HG03439 (cell line): ENCODE data around the gene CCDC80.

Experiments
- ATAC-seq: cut with Tn5 transposase; IDR thresholded peaks from one replicate; pipeline ENCODE4 v1.9.1; 2021; ENCODE audit warnings: mild to moderate bottlenecking, moderate library complexity; ENCODE audit not compliant: unreplicated experiment

The CCDC80 gene

GRCh38 chr3:112634786-112635541 is 6.0 kb downstream of the CCDC80 start:
- ATAC-seq: no peak

DNA sequence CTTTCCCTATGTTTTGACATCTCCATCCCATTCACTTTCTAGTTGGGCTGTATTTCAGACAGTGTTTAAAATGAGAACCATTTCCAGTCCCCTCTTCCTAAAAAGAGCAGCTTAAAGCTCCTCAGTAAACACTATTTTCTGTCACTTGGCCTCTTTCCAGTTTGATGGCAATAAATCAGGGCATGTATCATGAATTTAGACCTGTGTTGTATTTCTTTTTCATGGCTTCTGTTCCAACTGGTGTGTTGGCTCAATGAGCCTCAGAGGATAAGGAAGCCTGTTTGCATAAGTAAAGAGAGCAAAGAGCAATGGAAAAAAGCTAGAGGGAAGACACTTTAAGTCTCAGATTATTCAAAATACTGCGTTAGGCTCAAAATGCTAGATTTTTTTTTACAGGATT is 7.2 kb downstream of the CCDC80 start:
- no peak for ATAC-seq

GRCh38 chr3:112633191-112633590 is 7.8 kb downstream of the CCDC80 start:
- no peak for ATAC-seq

- no peak for ATAC-seq
Measured at GRCh38 chr3:112632596-112632995, 8.3 kb downstream of the CCDC80 start.

- no peak for ATAC-seq
Measured at GRCh38 chr3:112631257-112631656, 9.7 kb downstream of the CCDC80 start.

DNA sequence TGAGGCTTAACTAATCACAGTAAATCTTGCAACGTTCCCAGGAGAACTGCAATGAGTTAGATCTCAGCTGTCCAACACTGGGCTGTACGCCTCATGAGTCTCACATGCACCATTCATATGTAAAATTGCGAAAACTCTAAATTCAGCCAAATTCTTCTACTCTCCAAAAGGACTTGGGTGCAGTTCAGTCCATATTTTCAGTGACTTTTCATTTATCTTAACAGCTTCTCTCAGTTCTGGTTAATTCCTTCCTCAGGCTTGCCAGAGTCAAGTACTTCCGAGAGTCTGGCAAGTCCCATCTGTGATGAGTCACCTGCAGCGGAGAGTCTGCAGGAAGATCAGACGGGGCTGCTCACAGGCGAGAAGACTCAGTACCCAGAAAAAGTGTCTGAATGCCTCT is 11.5 kb downstream of the CCDC80 start:
- ATAC-seq: no peak

DNA sequence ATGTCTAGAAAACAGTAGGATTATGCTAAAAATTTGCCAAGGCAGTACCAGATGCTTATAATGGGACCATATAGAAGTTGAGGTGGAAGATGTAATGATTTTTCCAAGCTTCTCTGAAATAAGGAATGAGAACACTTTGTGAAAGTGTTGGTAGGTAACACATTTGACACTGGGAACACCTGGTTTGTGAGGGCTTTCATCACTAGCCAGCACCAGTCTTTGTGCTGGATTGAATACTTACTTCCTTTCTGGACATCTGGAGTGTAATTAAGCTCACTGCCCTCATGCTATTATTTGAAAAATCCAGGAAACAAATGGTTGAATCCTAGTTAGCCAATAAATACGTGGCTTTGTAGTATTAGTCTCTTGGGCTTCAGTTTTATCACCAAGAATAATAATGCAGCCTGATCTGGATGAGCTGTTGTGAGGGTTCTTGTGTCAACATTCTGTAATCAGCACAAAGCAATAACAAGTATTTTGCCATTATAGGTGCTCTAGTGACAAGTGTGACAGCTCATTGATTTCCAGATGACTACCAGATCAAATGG is 12.9 kb downstream of the CCDC80 start:
- ATAC-seq: no peak

GRCh38 chr3:112627419-112627818 is 13.5 kb downstream of the CCDC80 start:
- no peak for ATAC-seq

DNA sequence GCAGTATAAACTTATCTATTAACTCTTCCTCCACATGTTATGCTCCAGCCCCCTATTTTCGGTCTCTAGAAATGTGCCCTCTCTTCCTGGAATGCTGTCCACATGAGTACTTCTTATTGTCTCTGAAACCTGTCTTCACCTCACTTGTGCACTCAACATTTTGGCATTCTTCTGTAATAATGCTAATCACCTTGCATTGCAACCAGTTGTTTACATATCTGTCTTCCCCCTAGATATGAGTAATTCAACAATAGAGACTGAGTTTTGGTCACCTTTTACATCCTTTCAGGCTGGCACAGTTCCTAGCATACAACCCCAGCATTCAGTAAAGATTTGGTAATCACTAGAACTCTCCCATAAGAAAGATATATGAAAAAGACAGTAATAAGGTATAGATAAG is 17.2 kb downstream of the CCDC80 start:
- ATAC-seq: no peak

GRCh38 chr3:112623213-112623612 is 17.7 kb downstream of the CCDC80 start:
- ATAC-seq: no peak

GRCh38 chr3:112619295-112619694 is 21.6 kb downstream of the CCDC80 start:
- no peak for ATAC-seq

DNA sequence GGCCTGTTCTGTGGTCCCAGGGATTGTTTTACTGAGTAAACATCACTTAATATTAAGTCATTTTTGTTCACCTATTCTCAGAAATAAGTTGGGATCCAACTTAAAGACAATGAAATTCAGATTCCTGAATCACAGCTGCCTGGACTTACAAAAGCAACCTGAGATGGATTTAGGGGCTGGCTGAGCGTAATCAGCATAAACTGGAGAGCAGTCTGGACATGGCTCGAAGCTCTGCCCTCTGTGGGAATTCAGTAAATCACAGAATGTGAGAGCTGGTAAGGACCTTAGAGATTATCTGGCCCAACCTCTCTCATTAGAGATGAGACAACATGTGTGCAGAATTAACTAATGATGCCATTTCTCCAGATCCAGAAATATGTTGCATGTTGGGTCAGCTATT is 23.7 kb downstream of the CCDC80 start:
- ATAC-seq: no peak

DNA sequence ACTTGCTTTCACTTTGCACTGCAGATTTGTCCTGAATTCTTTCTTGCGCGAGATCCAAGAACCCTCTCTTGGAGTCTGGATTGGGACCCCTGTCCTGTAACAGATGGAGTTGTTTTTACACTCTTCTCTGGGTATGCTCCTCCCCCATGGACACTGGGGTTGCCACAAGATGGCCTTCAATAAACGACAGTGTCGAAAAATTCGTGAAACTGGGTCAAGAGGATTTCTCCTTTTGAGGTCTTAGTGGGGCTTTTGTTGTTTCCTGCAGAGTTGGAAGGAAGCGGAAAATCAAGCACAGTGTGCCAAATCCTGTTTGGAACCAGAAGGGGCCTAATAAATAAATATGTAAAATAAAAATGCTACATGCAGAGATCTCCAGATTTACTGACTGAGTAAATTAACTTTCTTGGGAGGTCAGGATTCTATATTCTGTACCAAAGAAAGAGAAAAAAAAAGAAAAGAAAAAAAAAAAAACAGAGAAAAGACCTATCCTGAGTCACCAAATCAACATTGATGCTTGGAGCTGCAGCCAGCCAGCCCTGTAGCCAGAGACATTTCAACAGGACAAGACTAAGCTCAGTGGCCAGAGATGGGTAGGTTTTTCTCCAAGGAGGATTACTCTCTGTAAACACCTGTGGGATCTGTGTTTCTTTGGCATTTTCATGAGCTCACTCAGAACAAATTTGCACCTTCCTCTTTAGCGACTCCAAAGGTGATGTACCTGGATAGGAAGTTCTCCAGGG is 24.8 kb downstream of the CCDC80 start:
- no peak for ATAC-seq

DNA sequence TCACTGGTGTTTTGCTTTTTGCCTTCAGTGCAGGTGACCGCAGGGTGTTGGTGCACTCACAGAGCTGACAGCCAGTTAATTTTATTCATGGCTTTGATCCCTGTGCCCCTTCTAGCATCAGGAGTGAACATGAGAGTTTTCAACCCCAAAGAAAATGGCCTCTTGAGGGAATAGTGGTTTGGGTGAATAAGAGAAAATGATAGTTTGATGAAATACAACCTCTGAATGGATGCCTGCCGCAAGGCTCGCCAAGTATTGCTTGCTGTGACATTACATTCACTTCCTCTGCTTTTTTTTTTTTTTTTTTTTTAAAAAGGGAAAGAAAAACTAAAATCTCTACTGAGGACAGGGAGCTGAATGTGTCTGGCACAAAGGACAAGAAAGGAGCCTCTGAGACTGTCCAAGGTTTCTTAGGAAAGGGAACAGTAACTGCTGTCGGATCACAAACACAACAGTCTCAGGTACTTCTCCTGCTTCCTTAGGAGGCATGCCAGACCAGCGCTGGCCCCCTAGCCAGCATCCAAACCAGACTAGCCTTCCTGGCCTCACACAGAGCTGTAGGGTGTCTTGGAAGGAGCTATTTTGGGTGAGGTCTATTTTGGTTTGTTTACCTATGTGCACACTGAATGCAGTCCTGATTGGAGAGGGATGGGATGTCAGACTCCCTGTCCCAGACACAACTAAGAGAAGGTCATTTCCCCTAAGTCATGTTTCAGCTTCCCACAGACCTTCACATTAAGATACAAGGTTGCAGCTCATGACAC is 29.0 kb downstream of the CCDC80 start:
- no peak for ATAC-seq

- ATAC-seq: no peak
Measured at GRCh38 chr3:112610121-112610520, 30.8 kb downstream of the CCDC80 start.

DNA sequence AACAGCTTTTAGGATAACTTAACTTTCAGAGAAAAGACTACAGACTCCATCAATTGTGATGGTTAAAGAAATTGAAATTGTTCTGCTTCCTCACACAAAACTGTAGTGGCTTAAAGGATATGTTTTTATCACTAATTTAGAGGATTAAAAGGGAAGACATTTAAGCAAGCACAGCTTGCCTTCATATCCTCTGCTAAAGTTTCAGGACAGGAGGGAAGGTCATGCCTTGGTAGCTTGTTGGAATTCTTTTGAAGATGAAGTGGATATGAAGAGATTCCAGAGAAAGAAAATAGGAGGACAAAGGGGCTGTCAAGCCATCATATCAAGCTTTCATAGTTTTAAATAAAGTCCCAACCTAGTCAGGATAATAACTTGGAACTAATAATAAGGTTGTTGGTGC is 33.1 kb downstream of the CCDC80 start:
- ATAC-seq: no peak

DNA sequence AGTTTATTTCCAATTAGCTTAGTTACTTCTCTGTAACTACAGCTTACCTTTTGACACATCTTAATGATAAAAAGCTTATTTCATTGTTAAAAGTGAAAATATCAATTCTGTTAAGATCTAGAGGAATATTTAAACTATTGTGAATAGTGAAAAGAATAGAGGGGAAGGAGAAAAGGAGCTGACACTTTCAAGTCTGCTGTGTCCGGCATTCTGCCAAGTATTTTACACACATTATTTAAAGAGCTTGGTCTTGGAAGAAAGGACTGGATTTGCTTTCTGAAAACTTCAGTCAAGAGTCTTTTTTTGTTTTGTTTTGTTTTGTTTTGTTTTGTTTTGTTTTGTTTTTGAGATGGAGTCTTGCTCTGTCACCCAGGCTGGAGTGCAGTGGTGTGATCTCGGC is 34.8 kb downstream of the CCDC80 start:
- ATAC-seq: no peak

DNA sequence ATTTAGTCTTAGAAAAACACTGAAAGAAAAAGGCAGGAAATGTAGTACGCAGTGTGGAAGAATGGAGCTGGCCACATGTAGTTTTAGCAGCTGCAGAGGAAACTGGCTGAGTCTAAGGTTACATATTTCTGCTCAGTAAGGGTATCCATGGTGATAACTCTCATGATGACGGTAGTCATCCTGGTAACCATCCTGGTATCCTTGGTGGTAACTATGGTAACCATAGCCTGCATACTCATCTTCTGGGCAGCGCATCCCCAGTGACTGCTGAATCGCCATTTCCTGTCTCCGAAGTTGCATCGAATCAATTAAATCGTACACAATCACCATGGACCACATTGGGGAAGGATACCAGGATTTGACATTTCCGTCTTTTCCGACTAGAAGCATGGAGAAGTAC is 35.7 kb downstream of the CCDC80 start:
- ATAC-seq: no peak

GRCh38 chr3:112604536-112604935 is 36.4 kb downstream of the CCDC80 start:
- no peak for ATAC-seq

DNA sequence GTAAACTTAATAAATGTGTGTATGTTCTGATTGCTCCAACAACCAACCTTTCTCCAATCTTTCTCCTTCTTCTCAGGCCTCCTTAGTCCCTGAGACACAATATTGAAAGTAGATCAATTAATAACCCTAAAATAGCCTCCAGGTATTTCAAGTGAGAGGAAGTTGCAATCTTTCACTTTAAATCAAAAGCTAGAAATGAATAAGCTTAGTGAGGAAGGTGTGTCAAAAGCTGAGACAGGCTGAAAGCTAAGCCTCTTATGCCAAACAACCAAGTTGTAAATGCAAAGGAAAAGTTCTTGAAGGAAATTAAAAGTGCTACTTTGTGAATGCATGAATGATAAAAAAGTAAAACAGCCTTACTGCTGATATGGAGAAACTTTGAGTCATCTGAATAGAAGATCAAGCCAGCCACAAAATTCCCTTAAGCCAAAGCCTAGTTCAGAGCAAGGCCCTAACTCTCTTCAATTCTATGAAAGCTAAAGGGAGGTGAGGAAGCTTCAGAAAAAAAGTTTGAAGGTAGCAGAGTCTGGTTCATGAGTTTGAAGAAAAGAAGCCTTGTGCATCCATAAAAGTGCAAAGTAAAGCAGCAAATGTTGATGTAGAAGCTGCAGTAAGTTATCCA is 38.6 kb downstream of the CCDC80 start:
- ATAC-seq: peak; percentile 71

DNA sequence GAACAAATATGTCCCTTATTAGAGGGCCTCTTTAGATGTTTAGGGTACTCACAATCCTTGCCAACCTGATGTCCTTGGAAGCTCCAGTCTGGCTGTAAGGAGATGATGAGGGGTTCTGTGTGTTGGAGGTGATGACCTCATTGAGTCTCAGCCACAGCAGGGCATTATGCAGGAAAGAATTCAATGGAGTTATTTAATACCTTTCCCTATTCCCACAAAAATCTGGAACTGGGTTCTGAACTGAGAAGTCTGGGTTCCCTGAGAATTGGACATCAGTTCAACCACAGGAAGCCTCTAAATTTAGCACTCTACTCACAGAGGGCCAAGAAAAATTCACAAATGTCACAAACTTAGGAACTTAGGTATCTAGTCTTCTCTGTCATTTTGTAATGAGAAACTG is 42.2 kb downstream of the CCDC80 start:
- ATAC-seq: no peak
